Lung (tissue), 12 donors: ENCODE measurements around the gene VRK2. TPM values are rescaled to one million over a fixed set of nuclear protein-coding genes. Genes with fewer than 3 reads are reported as not detected.
A peak's percentile ranks its signal among the peaks of the same experiment; 100 is the strongest.

Experiments used
- ATAC-seq: fragments of 200-7000 bp; cut with Tn5 transposase; one replicate; pipeline ENCODE4 v1.9.1; 2020; ENCODE audit warnings: moderate number of reproducible peaks; ENCODE audit not compliant: insufficient read depth, low FRiP score
- DNase-seq, 3 donors: peaks; one replicate each; pipeline ENCODE4 v3.0.0-alpha.2; 2013 to 2017
- H3K27ac ChIP-seq, 2 donors: one replicate each; pipeline ENCODE4 v1.5.1; 2013; ENCODE audit warnings: mild to moderate bottlenecking in 2 of 2, moderate library complexity in 2 of 2, control low read depth in 1 of 2, inconsistent platforms in 1 of 2, low read depth in 1 of 2, low read length in 1 of 2
- H3K27me3 ChIP-seq, 3 donors: one replicate each; pipeline ENCODE4 v1.5.1; 2013; ENCODE audit warnings: low read length in 2 of 3; ENCODE audit not compliant: control insufficient read depth in 3 of 3, insufficient read depth in 3 of 3
- H3K36me3 ChIP-seq, 4 donors: one replicate each; pipeline ENCODE4 v1.5.1; 2013; ENCODE audit warnings: low read length in 4 of 4, mild to moderate bottlenecking in 1 of 4, moderate library complexity in 1 of 4; ENCODE audit not compliant: control insufficient read depth in 4 of 4, insufficient read depth in 4 of 4
- H3K4me1 ChIP-seq, 5 donors: one replicate each; pipeline ENCODE4 v1.5.1; 2013; ENCODE audit warnings: low read length in 5 of 5, mild to moderate bottlenecking in 2 of 5, moderate library complexity in 1 of 5; ENCODE audit not compliant: control insufficient read depth in 5 of 5, insufficient read depth in 5 of 5
- H3K4me3 ChIP-seq: one replicate; pipeline ENCODE4 v1.5.1; 2013; ENCODE audit warnings: mild to moderate bottlenecking, control low read depth, moderate library complexity
- H3K9ac ChIP-seq, 2 donors: one replicate each; pipeline ENCODE4 v1.5.1; 2013; ENCODE audit warnings: low read length in 2 of 2, control low read depth in 1 of 2; ENCODE audit not compliant: insufficient read depth in 1 of 2
- H3K9me3 ChIP-seq, 4 donors: one replicate each; pipeline ENCODE4 v1.5.1; 2013; ENCODE audit warnings: low read length in 3 of 4, mild to moderate bottlenecking in 1 of 4, moderate library complexity in 1 of 4; ENCODE audit not compliant: control insufficient read depth in 4 of 4, insufficient read depth in 3 of 4
- CTCF ChIP-seq: IDR thresholded peaks from 2 replicates; pipeline ENCODE4 v1.5.1; 2012; ENCODE audit warnings: mild to moderate bottlenecking; ENCODE audit errors: control extremely low read depth, extremely low read depth
- WGBS, 2 donors: extraction: QIAGEN DNeasy Blood & Tissue Kit; methylation state at CpG; one replicate each; pipeline ENCODE4 v1.1.7; 2013; 5-methylcytosine and 5-hydroxymethylcytosine counted together
- polyA plus RNA-seq, 2 donors: library from polyadenylated mRNA; stranded (reverse); fragments of 200-250 nt; gene quantifications; one replicate each; pipeline ENCODE4 v1.2.1, GENCODE V29; 2013
- total RNA-seq, 2 donors: library from RNA; depleted of rRNA in 1 of 2; stranded (reverse); fragments of >200 nt in 1 of 2; gene quantifications; one replicate each; pipeline ENCODE4 v1.2.1, GENCODE V29; 2014 to 2021
- donor health status: control.
- donor health status: control.
- donor health status: Bipolar disorder and iron deficiency.
- donor health status: healthy.
- donor health status: DM: yes; HTN: yes; CAD: no.

Gene VRK2
- total and polyA plus RNA-seq, 4 donors = 11.2 to 25.4 (median 14.7) TPM

GRCh38 chr2:58064086-58064485 lies 17.5 kb downstream of the VRK2 start:
- Histone ChIP-seq H3K27ac (peak overlapping the region in 1 of 2 donors; percentile 66), H3K9me3 (no peaks in the 10 kb centered on the region), H3K36me3 (peaks cover 0 to 7% (median 0%) of the 10 kb centered on the region in 4 donors), H3K9ac (no peak overlapping the region), H3K4me3 (no peak overlapping the region), H3K27me3 (no peaks in the 10 kb centered on the region), H3K4me1 (peaks cover 0 to 6% (median 0%) of the 10 kb centered on the region in 5 donors)
- no peak for TF ChIP-seq CTCF
- WGBS, 2 donors = 92 to 93% methylated on average over 2 of the region's 2 CpGs
- ATAC-seq (no peak), DNase-seq (no peak)

DNA sequence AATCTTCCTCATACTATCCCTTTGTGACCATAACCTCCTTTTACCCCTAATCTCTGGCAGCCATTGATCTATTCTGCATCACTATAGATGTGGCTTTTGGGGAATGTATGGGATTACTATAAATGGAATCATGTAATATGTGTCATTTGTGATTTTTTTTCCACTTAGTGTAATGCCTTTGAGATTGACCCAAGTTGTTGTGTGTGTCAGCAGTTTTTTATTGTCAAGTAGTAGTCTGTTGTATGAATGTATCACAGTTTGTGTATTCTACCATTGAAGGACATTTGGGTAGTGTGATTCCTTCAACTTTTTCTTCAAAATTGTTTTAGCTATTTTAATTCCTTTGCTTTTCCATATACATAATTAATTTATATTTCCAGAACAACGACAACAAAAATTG lies 18.6 kb downstream of the VRK2 start:
- Histone ChIP-seq H3K9me3 (no peaks in the 10 kb centered on the region), H3K9ac (no peak overlapping the region), H3K27ac (no peak overlapping the region), H3K27me3 (no peaks in the 10 kb centered on the region), H3K36me3 (peaks cover 0 to 7% (median 0%) of the 10 kb centered on the region in 4 donors), H3K4me3 (no peak overlapping the region), H3K4me1 (peaks cover 0 to 6% (median 0%) of the 10 kb centered on the region in 5 donors)
- ATAC-seq (no peak), DNase-seq (no peak)
- WGBS, 2 donors = 97 to 98% methylated on average over 1 of the region's 1 CpG
- TF ChIP-seq CTCF = no peak

GRCh38 chr2:58067001-58067400 lies 20.4 kb downstream of the VRK2 start:
- H3K4me3 ChIP-seq = no peak overlapping the region
- no peak overlapping the region for H3K9ac ChIP-seq
- H3K27ac ChIP-seq = no peak overlapping the region
- H3K9me3 ChIP-seq = peaks cover 0 to 3% (median 0%) of the 10 kb centered on the region in 4 donors
- no peak for TF ChIP-seq CTCF
- peaks cover 0 to 6% (median 0%) of the 10 kb centered on the region in 5 donors for H3K4me1 ChIP-seq
- no peak for DNase-seq
- H3K27me3 ChIP-seq = no peaks in the 10 kb centered on the region
- peaks cover 0 to 4% (median 0%) of the 10 kb centered on the region in 4 donors for H3K36me3 ChIP-seq
- 96 to 100% methylated on average over 2 of the region's 2 CpGs for WGBS, 2 donors
- no peak for ATAC-seq

GRCh38 chr2:58070765-58071164 lies 24.2 kb downstream of the VRK2 start:
- TF ChIP-seq CTCF = no peak

More at GRCh38 chr2:58070765-58071164, 24.2 kb downstream of the VRK2 start:
- 91 to 94% methylated on average over 2 of the region's 2 CpGs for WGBS, 2 donors
- Histone ChIP-seq H3K9me3 (peaks cover 0 to 3% (median 0%) of the 10 kb centered on the region in 4 donors), H3K27me3 (no peaks in the 10 kb centered on the region), H3K27ac (no peak overlapping the region), H3K9ac (no peak overlapping the region), H3K4me1 (no peaks in the 10 kb centered on the region), H3K36me3 (peaks cover 0 to 7% (median 4%) of the 10 kb centered on the region in 4 donors), H3K4me3 (no peak overlapping the region)
- ATAC-seq = no peak
- DNase-seq = no peak
